ENCODE data around the gene XAGE1B. TPM values are rescaled to one million over a fixed set of nuclear protein-coding genes. Genes with fewer than 3 reads are reported as not detected.
"Not testable (repeated sequence)": the region's sequence is repeated elsewhere in the genome, so short reads cannot be mapped to it uniquely, and the experiment has no call there.

XAGE1B gene, protein sequence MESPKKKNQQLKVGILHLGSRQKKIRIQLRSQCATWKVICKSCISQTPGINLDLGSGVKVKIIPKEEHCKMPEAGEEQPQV
- total RNA-seq, result not detected in 2 replicates

DNA sequence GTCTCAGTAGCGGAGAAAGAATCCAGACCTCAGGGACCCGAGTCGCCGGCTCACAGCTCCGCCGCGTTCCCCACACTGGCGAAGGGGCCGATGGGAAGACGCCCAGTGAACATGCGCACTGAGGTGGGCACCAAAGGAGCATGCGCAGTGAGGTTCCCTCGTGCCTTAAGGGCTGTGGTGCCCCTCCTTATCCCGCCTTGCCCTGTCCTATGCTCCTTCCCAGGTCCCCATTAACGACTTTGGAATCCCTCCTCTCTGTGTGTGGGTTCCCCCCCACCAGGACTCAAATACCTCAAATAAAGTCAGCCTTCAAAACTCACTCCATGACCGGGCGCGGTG is at the start of gene XAGE1B:
TSS of gene XAGE1B (minus strand) at position 77 of the 339 bp plus-strand sequence. CDS start 1,536 bp downstream, outside the sequence.
- not testable (repeated sequence) for DNase-seq (ENCODE audit: low read depth in 2 of 2)

DNA sequence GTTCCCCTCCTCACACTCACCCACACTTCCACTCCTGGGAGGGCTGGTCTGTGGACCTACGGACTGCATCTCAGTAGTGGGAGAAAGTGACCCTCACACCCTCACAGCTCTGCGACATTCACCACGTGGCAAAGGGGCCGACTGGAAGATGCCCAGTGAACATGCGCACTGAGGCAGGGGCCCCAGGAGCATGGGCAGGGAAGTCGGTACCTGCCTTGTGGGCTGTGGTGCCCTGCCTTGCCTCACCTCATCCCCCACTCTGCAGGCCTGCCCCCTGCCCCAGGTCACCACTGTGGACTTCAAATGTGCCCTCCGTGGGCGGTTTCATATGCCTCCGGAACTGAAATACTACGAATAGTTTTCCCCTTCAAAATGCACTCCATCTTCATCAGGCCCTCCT is 46.2 kb upstream of the XAGE1B start:
- no peak for DNase-seq (ENCODE audit: low read depth in 2 of 2)

DNA sequence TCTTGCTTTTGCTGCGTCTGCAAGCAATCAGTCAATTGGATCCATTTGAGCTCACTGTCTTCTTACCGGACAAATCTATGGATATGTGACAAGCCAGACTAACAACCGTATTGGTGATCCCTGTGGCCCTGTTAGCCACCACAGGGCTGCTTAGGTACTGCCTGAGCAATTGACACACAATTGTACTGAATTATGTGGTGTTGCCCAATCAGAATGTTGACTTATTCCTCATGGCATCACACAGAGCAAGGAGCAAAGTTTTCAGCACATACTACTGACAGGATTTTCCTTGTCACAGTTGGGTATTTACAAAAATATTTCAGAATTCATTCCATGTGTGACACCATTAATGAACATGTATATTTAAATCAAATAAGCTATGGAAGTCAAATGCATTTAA is 41.3 kb upstream of the XAGE1B start:
- no peak for DNase-seq (ENCODE audit: low read depth in 2 of 2)

DNA sequence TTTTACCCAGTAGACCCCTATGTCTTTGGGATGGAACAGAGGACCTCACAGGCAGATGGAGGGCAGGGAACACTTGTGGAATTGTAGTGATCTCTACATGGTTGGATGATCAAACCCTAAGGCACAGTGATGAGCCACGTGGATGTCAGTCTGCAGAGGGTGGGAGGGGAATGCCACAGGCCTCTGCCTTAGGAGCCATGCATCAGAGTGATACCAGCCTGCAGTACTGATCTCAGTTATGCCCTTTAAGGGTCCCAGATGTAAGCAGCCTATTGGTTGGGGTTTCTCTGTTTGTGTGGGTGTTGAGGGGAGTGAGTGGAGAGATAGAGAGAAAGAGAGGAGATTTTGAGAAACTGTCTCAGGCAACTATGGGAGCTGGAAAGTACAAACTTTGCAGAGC is 39.9 kb upstream of the XAGE1B start:
- no peak for DNase-seq (ENCODE audit: low read depth in 2 of 2)

DNA sequence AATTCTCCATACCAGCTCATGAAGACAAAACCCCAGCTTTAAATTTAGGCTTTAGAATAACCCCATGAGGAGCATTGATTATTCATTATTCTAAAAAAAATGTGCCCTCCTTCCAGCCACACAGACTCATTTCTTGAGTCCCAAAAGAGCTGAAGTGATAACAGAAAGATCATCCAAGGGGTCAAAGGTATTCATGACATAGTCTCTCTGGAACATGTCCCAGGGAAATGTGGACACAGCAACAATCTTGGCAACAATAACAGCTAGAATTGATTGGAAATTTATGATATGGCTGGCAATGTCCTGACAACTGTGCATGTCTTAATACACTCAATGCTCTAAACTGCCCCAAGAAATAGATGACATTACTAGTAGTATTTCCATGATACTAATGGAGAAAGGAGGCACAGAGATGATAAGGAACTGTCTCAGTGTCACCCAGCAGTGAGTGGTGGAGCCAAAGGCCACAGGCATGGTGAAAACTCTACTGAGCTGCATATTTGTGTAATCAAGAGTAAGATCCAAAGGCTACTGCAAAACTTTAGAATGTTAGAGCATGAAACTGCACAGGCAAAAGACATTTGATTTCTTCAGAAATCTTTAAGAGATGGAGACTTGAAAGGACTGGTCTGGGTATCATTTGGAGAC is 37.3 kb upstream of the XAGE1B start:
- DNase-seq (ENCODE audit: low read depth in 2 of 2), result no peak

DNA sequence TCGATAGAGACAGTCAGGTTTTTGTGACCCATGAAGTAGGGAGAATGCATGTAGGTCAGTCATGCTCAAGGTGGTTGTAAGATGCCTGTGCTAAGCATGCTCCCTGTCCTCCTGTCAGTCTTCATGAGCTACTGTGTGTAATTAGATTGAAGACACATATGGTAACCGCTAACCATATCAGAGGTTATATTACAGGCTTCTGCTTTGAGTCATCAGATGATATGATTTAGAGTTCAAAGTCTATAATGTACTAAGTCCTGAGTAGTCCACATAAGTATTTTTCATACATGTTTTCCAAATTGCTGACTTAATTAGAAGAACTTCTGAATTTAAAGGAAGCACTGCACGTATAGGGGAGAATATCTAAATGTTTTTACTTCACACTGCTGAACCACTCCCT is 31.9 kb upstream of the XAGE1B start:
- DNase-seq (ENCODE audit: low read depth in 2 of 2), result not testable (repeated sequence)

DNA sequence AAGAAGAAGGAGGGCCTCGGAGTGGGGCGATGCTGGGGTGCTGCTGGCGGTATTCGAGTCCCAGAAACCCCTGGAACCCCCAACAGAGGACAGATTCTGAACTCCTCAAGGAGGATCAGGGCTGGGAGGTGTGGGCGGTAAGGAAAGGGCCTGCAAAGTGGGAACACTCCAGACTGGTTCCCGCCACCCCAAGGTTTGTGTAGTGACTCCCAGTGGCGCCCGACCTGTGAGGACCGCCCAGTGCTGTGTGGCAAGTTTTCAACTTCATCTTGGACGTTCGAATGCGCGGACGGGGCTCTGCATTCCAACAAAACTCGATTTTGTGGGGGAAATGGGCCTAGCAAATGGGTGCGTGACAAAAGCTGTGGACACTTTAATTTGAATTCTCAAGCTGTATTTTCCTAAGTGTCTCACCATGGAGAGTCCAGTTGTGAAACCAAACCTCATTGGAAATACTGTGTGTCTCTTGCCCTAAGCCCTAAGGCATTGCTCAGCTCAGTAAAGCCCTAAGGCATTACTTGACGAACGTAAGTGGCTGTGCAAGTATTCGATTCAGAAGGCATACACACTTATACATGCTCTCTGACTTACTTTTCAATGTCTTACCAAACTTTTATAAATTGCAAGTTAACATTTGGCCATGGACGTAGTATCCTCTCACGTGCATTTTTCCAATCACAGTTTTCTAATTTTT is 27.4 kb upstream of the XAGE1B start:
- DNase-seq (ENCODE audit: low read depth in 2 of 2), result no peak

DNA sequence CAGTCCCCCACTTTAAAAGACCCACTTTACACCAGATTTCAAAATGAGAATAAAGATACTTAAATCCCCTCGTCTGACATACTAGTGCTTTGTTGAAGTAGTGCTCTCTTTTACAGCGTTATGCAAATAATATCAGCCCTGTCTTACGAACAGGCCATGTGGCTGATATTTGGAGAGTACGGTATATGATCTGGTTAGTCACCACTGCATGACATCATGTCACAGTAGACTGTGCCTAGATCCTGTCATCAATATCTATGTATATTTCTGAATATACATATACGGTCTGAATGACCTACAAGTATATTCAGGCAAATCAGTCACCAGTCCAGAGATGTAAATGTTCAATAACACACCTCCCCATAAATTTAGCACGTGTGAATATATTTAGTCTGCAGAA is 25.4 kb upstream of the XAGE1B start:
- no peak for DNase-seq (ENCODE audit: low read depth in 2 of 2)

DNA sequence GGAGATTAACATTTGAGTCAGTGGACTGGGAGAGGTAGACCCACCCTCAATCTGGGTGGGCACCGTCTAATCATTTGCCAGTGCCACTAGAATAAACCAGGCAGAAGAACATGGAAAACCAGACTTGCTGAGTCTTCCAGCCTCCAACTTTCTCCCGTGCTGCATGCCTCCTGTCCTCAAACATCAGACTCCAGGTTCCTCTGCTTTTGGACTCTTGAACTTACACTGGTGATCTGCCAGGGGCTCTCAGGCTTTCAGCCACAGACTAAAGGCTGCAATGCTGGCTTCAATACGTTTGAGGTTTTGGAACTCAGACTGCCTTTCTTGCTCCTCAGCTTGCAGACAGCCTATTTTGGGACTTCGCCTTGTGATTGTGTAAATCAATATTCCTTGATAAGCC is 24.2 kb upstream of the XAGE1B start:
- not testable (repeated sequence) for DNase-seq (ENCODE audit: low read depth in 2 of 2)

DNA sequence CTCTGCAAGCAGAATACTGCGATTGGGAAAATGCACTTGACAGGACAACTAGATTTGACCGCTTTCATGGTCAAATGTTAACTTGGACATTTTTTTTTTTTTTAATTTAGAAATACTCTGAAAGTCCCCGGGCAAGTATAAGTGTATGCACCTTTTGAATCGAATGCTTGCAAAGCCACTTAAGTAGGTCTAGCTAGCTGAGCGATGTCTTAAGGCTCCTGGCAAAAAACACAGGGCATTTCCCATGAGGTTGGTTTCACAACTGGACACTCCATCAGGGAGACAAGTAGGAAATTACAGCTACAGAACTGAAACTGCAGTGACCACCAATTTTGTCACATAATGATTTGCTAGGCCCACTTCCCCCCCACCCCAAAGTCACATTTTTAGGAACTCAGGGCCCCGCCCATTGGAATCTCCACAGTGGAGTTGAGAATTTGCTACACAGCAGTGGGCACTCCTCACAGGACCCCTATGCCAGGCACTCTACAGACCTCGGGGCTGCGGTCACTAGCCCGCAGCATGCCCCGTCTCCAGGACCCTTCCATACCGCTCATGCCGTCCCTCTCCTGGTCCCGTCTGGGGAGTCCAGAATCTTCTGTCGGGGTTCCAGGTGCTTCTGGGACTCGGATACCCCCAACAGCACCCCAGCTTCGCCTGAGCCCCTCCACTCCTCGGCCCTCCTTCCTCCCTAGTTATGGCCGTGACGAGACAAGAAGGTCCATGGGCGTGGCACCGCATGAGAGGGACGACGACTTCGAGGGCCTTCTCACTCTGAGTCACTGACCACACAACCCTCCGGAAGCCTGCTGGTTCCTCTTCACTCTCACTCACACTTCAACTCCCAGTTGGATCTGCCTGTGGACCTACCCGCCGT is 515 bp downstream of the XAGE1B start:
- not testable (repeated sequence) for DNase-seq (ENCODE audit: low read depth in 2 of 2)

DNA sequence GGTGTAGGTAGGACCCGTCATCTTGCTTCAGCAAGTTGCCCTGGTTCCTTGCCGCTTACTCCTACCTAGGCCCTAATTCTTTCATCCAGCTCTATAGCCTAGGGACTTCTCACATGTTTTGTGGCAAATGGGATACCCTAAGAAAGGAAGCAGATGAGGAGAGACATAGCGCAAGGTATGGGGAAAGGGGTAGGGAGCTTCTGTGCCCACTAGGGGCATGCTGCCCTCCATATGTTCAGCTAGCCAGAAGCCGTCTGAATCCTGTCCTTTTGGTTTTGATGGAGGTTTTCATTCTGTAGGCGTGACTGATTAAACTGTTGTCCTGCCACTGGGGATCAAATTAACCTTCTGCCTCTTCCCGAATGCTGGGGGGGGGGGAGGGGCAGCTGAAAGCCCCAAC is 5.7 kb downstream of the XAGE1B start:
- not testable (repeated sequence) for DNase-seq (ENCODE audit: low read depth in 2 of 2)

DNA sequence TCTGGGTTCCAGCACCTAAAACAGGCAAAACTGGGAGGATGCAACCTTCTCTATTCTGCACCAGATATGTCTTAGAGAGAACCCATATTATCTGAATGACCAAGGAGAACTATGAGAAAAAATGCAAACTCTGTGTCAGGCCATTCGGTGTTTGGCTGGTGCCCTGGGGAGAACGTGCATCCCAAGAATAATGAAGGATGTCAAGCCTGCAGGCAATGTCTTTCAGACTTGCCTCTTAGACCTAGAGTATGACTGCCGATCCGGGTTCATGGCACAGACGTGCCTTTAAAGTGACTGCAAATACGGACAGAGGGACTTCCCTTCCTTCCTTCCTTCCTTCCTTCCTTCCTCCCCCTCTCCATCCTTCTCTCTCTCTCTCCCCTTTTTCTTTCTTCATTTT is 6.9 kb downstream of the XAGE1B start:
- DNase-seq (ENCODE audit: low read depth in 2 of 2), result no peak

DNA sequence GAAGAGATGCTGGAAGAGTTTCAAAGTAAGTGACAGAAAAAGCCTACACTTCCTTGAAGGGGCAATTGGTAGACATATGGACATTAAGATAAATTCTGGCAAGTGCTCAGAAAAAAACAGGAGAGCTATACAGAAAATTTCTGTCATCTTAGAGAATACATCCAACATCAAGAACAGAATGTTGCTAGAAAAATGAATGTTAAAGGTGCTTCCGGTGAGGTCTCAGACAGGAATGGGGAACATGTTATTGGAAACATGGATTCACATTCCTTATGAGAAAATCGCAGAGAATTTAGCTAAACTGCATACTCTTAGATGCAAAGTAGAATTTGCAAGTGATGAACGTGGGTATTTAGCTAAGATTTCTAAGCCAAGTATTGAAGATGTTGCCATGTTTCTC is 9.5 kb downstream of the XAGE1B start:
- no peak for DNase-seq (ENCODE audit: low read depth in 2 of 2)

DNA sequence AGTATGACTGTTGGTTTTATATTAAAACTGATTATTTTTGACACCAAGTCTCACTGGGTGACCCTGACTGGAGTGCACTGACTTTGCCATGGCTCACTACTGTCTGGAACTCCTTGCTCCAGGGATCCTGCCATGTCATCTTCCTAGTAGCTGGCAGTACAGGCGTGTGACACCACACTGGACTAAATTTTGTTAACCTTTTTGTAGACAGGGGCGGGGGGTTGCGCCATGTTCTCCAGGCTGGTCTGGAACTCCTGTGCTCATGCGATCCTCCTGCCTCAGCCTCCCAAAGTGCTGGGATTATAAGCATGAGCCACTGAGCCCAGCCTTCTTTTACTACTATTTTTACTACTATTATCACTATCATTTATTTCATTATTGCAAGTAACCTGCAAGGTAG is 12.3 kb downstream of the XAGE1B start:
- no peak for DNase-seq (ENCODE audit: low read depth in 2 of 2)

DNA sequence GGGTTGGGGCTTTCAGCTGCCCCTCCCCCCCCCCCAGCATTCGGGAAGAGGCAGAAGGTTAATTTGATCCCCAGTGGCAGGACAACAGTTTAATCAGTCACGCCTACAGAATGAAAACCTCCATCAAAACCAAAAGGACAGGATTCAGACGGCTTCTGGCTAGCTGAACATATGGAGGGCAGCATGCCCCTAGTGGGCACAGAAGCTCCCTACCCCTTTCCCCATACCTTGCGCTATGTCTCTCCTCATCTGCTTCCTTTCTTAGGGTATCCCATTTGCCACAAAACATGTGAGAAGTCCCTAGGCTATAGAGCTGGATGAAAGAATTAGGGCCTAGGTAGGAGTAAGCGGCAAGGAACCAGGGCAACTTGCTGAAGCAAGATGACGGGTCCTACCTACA is 15.5 kb downstream of the XAGE1B start:
- not testable (repeated sequence) for DNase-seq (ENCODE audit: low read depth in 2 of 2)

DNA sequence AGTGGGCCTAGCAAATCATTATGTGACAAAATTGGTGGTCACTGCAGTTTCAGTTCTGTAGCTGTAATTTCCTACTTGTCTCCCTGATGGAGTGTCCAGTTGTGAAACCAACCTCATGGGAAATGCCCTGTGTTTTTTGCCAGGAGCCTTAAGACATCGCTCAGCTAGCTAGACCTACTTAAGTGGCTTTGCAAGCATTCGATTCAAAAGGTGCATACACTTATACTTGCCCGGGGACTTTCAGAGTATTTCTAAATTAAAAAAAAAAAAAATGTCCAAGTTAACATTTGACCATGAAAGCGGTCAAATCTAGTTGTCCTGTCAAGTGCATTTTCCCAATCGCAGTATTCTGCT is 20.5 kb downstream of the XAGE1B start:
- not testable (repeated sequence) for DNase-seq (ENCODE audit: low read depth in 2 of 2)

DNA sequence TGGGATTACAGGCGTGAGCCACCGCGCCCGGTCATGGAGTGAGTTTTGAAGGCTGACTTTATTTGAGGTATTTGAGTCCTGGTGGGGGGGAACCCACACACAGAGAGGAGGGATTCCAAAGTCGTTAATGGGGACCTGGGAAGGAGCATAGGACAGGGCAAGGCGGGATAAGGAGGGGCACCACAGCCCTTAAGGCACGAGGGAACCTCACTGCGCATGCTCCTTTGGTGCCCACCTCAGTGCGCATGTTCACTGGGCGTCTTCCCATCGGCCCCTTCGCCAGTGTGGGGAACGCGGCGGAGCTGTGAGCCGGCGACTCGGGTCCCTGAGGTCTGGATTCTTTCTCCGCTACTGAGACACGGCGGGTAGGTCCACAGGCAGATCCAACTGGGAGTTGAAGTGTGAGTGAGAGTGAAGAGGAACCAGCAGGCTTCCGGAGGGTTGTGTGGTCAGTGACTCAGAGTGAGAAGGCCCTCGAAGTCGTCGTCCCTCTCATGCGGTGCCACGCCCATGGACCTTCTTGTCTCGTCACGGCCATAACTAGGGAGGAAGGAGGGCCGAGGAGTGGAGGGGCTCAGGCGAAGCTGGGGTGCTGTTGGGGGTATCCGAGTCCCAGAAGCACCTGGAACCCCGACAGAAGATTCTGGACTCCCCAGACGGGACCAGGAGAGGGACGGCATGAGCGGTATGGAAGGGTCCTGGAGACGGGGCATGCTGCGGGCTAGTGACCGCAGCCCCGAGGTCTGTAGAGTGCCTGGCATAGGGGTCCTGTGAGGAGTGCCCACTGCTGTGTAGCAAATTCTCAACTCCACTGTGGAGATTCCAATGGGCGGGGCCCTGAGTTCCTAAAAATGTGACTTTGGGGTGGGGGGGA is 21.1 kb downstream of the XAGE1B start, which contains the start of gene XAGE1A:
TSS of gene XAGE1A (plus strand) at position 264 of the 874 bp plus-strand sequence. CDS start 1,554 bp downstream, outside the sequence.
- DNase-seq (ENCODE audit: low read depth in 2 of 2), result not testable (repeated sequence)

DNA sequence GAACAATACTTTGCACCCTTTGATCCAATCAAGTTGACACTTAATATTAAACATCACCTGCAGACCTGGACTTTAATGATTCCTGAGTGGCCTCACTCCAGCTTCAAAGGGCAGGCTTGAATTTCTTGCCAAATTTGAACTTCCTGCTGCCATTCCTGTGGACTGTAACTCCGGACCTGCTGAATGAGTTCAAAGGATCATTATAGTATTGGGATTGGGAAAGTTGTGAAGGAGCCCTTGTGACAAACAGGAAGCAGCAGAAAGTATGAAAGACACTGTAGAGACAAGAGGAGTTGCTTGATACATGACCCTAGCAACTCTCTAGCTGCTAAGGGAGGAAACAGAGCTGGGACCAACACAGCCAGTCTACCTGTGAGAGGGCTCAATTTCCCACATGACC is 45.6 kb downstream of the XAGE1B start:
- not testable (repeated sequence) for DNase-seq (ENCODE audit: low read depth in 2 of 2)
